HepG2 (cell line): ENCODE data around the gene ZNF541. TPM values are rescaled to one million over a fixed set of nuclear protein-coding genes. Genes with fewer than 3 reads are reported as not detected.

Experiments
- ATAC-seq: fragments of 200-7000 bp; cut with Tn5 transposase; 3 replicates; pipeline ENCODE4 v1.9.1; 2020; ENCODE audit warnings: mild to moderate bottlenecking, moderate library complexity
- BruUV-seq: library from RNA; stranded (reverse); fragments of 400-500 nt; replicated peaks from 2 replicates; lab custom pipeline; 2021; lab: Mats Ljungman, UMichigan
- CTCF ChIA-PET: fragments of 300-600 bp; formaldehyde crosslinking; extraction: SDS; loops from one replicate; lab custom pipeline; 2021; ENCODE audit warnings: low total read pairs, inconsistent platforms, low intra/inter-chr PET ratio; lab: Yijun Ruan, JAX
- POLR2A ChIA-PET: fragments of 350-600 bp; sonication (Branson Sonifier 250); formaldehyde crosslinking; loops from one replicate; lab custom pipeline; 2020; ENCODE audit warnings: antibody characterized with exemption, inconsistent platforms; lab: Yijun Ruan, JAX
- DNase-seq: peaks from one replicate; pipeline ENCODE4 v3.0.0-alpha.2; 2015; ENCODE audit warnings: low spot score
- FAIRE-seq: peaks from 3 replicates; lab custom pipeline; 2011; peaks lifted over from hg19 to GRCh38; lab: Jason Lieb, UNC
- H2AFZ ChIP-seq: one replicate; pipeline ENCODE4 v1.6.1; 2011; ENCODE audit warnings: low read length, inconsistent platforms
- H3K27ac ChIP-seq: fragments of 300-600 bp; 3 replicates; pipeline ENCODE4 v1.8.0; 2011; ENCODE audit warnings: mixed run types, mild to moderate bottlenecking, mixed read lengths, low read length, inconsistent platforms; ENCODE audit not compliant: insufficient read depth; ENCODE audit errors: extremely low read length
- H3K27me3 ChIP-seq, 2 experiments: fragments of 200-600 bp in 1 of 2; 2 replicates in 1 of 2; 3 replicates in 1 of 2; pipeline versions ENCODE4 v1.6.0 to v1.8.0; 2011; ENCODE audit warnings: low read length in 2 of 2, mild to moderate bottlenecking in 2 of 2, moderate library complexity in 2 of 2, inconsistent platforms in 1 of 2; ENCODE audit not compliant: insufficient read depth in 2 of 2, control insufficient read depth in 1 of 2
- H3K36me3 ChIP-seq, 2 experiments: fragments of 200-600 bp in 1 of 2; replicated peaks in 1 of 2; 2 replicates in 1 of 2; 3 replicates in 1 of 2; pipeline versions ENCODE4 v1.5.1 to v1.8.0; 2011; ENCODE audit warnings: low read length in 2 of 2, inconsistent platforms in 1 of 2; ENCODE audit not compliant: insufficient read depth in 2 of 2, control insufficient read depth in 1 of 2
- H3K4me1 ChIP-seq: 2 replicates; pipeline ENCODE4 v1.5.1; 2012; ENCODE audit warnings: low read length, inconsistent platforms; ENCODE audit not compliant: insufficient read depth
- H3K4me2 ChIP-seq: 2 replicates; pipeline ENCODE4 v1.6.0; 2011; ENCODE audit warnings: low read depth, low read length, inconsistent platforms
- H3K4me3 ChIP-seq, 3 experiments: fragments of 200-600 bp in 1 of 3; sonication (generic), shearing (Covaris generic) in 1 of 3; replicated peaks in 1 of 3; 2 replicates each; pipeline ENCODE4 v1.5.1; 2011 to 2016; ENCODE audit warnings: low read length in 3 of 3, inconsistent platforms in 2 of 3, low read depth in 2 of 3, mild to moderate bottlenecking in 2 of 3, control low read depth in 1 of 3, mixed read lengths in 1 of 3; ENCODE audit not compliant: insufficient read depth in 1 of 3
- H3K79me2 ChIP-seq: one replicate; pipeline ENCODE4 v1.6.1; 2011; ENCODE audit warnings: low read length, inconsistent platforms; ENCODE audit not compliant: insufficient read depth
- H3K9ac ChIP-seq: 2 replicates; pipeline ENCODE4 v1.6.0; 2011; ENCODE audit warnings: mild to moderate bottlenecking, low read depth, low read length, inconsistent platforms; ENCODE audit not compliant: insufficient read depth
- H3K9me3 ChIP-seq: 2 replicates; pipeline ENCODE4 v1.5.1; 2012; ENCODE audit warnings: mild to moderate bottlenecking, low read length
- H4K20me1 ChIP-seq: 2 replicates; pipeline ENCODE4 v1.6.0; 2011; ENCODE audit warnings: inconsistent platforms, mild to moderate bottlenecking, low read length, moderate library complexity; ENCODE audit not compliant: insufficient read depth
- CEBPB ChIP-seq: IDR thresholded peaks from 2 replicates; pipeline ENCODE4 v1.6.1; 2011; ENCODE audit warnings: low read depth, low read length, improper control_type of control experiment, borderline replicate concordance
- FOXA1 ChIP-seq, 2 experiments: fragments of 450-650 bp in 1 of 2; sonication (generic) in 1 of 2; formaldehyde crosslinking in 1 of 2; IDR thresholded peaks; 2 replicates each; pipeline versions ENCODE4 v1.4.0 to v1.6.1; 2016 to 2020; ENCODE audit warnings: missing genetic modification reagents in 1 of 2
- FOXA3 ChIP-seq: IDR thresholded peaks from 2 replicates; pipeline ENCODE4 v1.6.1; 2016; ENCODE audit warnings: missing genetic modification reagents, missing compliant biosample characterization
- ZNF598 ChIP-seq: sonication (generic); formaldehyde crosslinking; IDR thresholded peaks from 2 replicates; pipeline ENCODE4 v1.5.1; 2020; ENCODE audit warnings: mild to moderate bottlenecking, missing genetic modification reagents, borderline replicate concordance
- ZSCAN21 ChIP-seq: sonication (generic); formaldehyde crosslinking; IDR thresholded peaks from 2 replicates; pipeline ENCODE4 v1.8.0; 2022; ENCODE audit warnings: mild to moderate bottlenecking, missing genetic modification reagents, moderate library complexity, borderline replicate concordance
- WGBS: methylation state at CpG from one replicate; pipeline ENCODE4 v1.1.6; 2017; ENCODE audit warnings: low lambda C conversion rate; 5-methylcytosine and 5-hydroxymethylcytosine counted together
- in situ Hi-C: cut with HindIII; loops from 2 replicates; pipeline ENCODE4 v1.10.0; 2017; ENCODE audit warnings: low pct_unique_long_range_greater_than_20kb; ENCODE audit not compliant: extremely low pct_ligation_motif_present
- intact Hi-C: fragments of 100-400 bp; cut with micrococcal nuclease; formaldehyde crosslinking; loops from one replicate; pipeline ENCODE4 v1.10.0; 2022; ENCODE audit not compliant: unreplicated experiment
- polyA plus RNA-seq, 8 experiments: library from polyadenylated mRNA; depleted of rRNA in 3 of 8; stranded (reverse) in 7 of 8; unstranded in 1 of 8; fragments of >200 nt; fragmentation: Illumina TruSeq in 4 of 8; extraction: Trizol in 4 of 8; gene quantifications; 2 replicates each; pipeline versions ENCODE4 v1.2.1 to v1.2.3, GENCODE V29; 2011 to 2016; ENCODE audit warnings: low read depth in 4 of 8, missing spikeins in 1 of 8, mixed read lengths in 1 of 8; ENCODE audit not compliant: insufficient read depth in 1 of 8
- total RNA-seq, 5 experiments: library from RNA; depleted of rRNA; stranded (reverse); fragments of >200 nt; fragmentation: Illumina TruSeq; extraction: Trizol; gene quantifications; 2 replicates each; pipeline ENCODE4 v1.2.3, GENCODE V29; 2016; ENCODE audit warnings: low read depth in 1 of 5

The ZNF541 gene
- total and polyA plus RNA-seq, 2 of the 13 experiments (the other 11 are each of a cell fraction or from before 2014, with no cell fraction given): 0.03 to 0.04 TPM

DNA sequence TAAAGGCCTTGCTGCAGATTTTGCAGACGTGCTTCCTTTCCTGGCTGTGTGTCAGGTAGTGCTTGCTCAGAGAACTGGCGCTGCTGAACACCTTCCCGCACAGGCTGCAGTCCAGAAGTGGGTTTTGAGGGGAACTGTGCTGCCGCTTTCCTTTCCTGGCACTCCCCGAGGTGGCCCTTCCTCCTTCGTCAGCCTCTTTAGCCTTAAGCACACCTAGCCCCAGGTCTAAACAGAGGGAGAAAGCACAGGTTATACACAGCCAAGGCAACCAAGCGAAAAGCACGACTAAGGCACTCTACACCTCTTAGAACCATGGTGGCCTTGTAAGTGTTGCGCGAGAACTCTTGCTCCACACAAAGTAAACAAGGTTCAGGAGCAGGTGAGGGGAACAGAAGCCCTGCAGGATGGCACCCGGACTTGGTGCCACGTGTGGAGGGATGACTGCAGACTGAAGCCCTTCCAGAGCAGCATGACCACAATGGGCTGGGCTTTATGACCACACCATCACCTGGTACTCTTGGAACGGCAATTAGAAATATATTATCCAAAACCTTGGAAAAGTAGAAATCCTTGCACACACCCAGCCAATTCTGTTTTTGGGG is 23.6 kb downstream of the ZNF541 start:
- CTCF ChIA-PET: no interaction called here

DNA sequence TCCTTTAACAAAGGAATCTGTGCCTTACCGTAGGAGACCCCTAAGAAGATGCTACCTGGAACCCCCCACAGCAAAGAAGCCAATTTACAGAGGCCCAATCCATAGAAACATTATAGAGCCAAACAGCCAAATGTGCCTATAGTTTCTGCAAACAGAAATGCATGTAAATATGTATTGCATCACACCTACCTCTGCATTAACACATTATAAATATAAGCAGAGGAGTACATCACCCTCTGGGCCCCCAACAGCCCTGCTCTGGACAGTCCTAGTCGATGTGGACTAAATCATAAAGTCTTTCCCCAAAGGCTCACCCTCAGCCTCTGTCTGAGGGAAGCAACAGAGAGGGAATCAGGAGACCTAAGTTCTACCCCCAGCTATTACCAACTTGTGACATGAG is 25.7 kb downstream of the ZNF541 start:
- FAIRE-seq: no peak
- in situ Hi-C loops: no loop called here
- WGBS: 29% methylated on average over 2 of the region's 2 CpGs

More for the DNA sequence above, 23.6 kb downstream of the ZNF541 start:
- POLR2A ChIA-PET: no interaction called here
- Histone ChIP-seq H3K4me1 (peaks cover 8% of the 10 kb centered on the region), H3K27me3 (peaks cover 0 to 10% of the 10 kb centered on the region in 2 experiments; a peak in 2 of 5 replicates), H3K9me3 (no peaks in the 10 kb centered on the region), H3K4me3 (no peak overlapping the region), H2AFZ (no peak overlapping the region), H4K20me1 (no peaks in the 10 kb centered on the region), H3K27ac (no peak overlapping the region), H3K79me2 (no peaks in the 10 kb centered on the region), H3K4me2 (no peak overlapping the region; the same call in 1 of the 2 replicates), H3K9ac (no peak overlapping the region), H3K36me3 (no peaks in the 10 kb centered on the region)
- intact Hi-C loops (no loop called here), in situ Hi-C loops (no loop called here)
- TF ChIP-seq ZSCAN21 (no peak), FOXA1 (IDR thresholded peaks at IDR 0.05) (no peak), FOXA1 (CRISPR knock-in tag; IDR thresholded peaks at IDR 0.05) (peak; percentile 74), FOXA3 (CRISPR knock-in tag) (peak; percentile 81; the same call in 1 of the 2 replicates)
- 7% methylated on average over 7 of the region's 13 CpGs for WGBS
- ATAC-seq (peak; percentile 28; the same call in 1 of the 3 replicates), DNase-seq (no peak), FAIRE-seq (no peak)
- no TSS peak for BruUV-seq

More for the DNA sequence above, 25.7 kb downstream of the ZNF541 start:
- Histone ChIP-seq H3K79me2 (no peaks in the 10 kb centered on the region), H3K4me1 (peaks cover 8% of the 10 kb centered on the region), H3K4me2 (no peak overlapping the region), H3K9me3 (no peaks in the 10 kb centered on the region), H4K20me1 (no peaks in the 10 kb centered on the region), H3K27me3 (peaks cover 2 to 15% of the 10 kb centered on the region in 2 experiments; a peak in 2 of 5 replicates), H3K9ac (no peak overlapping the region), H3K27ac (no peak overlapping the region), H3K4me3 (no peak overlapping the region), H3K36me3 (no peaks in the 10 kb centered on the region), H2AFZ (no peak overlapping the region)
- no peak for DNase-seq
- intact Hi-C loops: no loop called here
- POLR2A ChIA-PET: no interaction called here
- ATAC-seq: no peak
- TF ChIP-seq ZNF598 (CRISPR knock-in tag) (no peak), CEBPB (peak; percentile 52)
- BruUV-seq: no TSS peak
- CTCF ChIA-PET: no interaction called here
